Tibial nerve (tissue), 3 donors: ENCODE data around the gene NGEF.

Source experiments
- POLR2A ChIP-seq, 2 donors: fragments of 450-650 bp; IDR thresholded peaks; one replicate each; pipeline ENCODE4 v1.6.1; 2017; ENCODE audit warnings: antibody characterized with exemption in 2 of 2, mild to moderate bottlenecking in 2 of 2, moderate library complexity in 2 of 2
- TF ChIP-seq, protein P1 (sequence below), 5 experiments: fragments of 200-600 bp in 3 of 5; fragments of 450-650 bp in 2 of 5; sonication (generic) in 3 of 5; IDR thresholded peaks; one replicate each; pipeline ENCODE4 v1.5.1; 2016 to 2019; ENCODE audit warnings: antibody characterized with exemption in 5 of 5, mild to moderate bottlenecking in 3 of 5, moderate library complexity in 2 of 5

DNA sequence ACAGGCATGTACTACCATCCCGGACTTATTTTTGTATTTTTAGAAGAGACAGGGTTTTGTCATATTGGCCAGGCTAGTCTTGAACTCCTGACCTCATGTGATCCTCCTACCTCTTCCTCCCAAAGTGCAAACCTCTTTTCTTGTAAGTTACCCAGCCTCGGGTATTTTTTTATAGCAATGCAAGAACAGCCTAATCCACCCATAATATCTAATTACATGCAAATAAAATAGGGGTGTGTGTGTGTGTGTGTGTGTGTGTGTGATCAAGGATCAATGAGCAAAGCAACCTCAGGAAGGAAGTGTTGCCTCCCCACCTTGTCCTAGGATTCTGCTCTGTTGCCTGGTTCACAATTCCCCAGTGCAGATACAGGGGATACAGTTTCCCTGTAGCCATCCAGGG lies 45.6 kb downstream of the NGEF start:
- TF ChIP-seq, protein P1, sequence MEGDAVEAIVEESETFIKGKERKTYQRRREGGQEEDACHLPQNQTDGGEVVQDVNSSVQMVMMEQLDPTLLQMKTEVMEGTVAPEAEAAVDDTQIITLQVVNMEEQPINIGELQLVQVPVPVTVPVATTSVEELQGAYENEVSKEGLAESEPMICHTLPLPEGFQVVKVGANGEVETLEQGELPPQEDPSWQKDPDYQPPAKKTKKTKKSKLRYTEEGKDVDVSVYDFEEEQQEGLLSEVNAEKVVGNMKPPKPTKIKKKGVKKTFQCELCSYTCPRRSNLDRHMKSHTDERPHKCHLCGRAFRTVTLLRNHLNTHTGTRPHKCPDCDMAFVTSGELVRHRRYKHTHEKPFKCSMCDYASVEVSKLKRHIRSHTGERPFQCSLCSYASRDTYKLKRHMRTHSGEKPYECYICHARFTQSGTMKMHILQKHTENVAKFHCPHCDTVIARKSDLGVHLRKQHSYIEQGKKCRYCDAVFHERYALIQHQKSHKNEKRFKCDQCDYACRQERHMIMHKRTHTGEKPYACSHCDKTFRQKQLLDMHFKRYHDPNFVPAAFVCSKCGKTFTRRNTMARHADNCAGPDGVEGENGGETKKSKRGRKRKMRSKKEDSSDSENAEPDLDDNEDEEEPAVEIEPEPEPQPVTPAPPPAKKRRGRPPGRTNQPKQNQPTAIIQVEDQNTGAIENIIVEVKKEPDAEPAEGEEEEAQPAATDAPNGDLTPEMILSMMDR (IDR thresholded peaks at IDR 0.05), result no peak
- no peak for TF ChIP-seq POLR2A (IDR thresholded peaks at IDR 0.05)
